Erythroblast (primary cell): Measurements from ENCODE around the gene HGFAC.
"Not testable (repeated sequence)": the region's sequence is repeated elsewhere in the genome, so short reads cannot be mapped to it uniquely, and the experiment has no call there.

Experiments used
- DNase-seq, 2 experiments: peaks; one replicate each; lab custom pipeline; 2025; lab: John Stamatoyannopoulos, UW
- GATA1 ChIP-seq: IDR thresholded peaks from 2 replicates; pipeline ENCODE4 v1.6.1; 2011; ENCODE audit warnings: low read depth, mild to moderate bottlenecking, control low read depth, low read length, moderate library complexity
- POLR2A ChIP-seq: IDR thresholded peaks from 2 replicates; pipeline ENCODE4 v1.6.1; 2011; ENCODE audit warnings: mild to moderate bottlenecking, low read length

Gene HGFAC

DNA sequence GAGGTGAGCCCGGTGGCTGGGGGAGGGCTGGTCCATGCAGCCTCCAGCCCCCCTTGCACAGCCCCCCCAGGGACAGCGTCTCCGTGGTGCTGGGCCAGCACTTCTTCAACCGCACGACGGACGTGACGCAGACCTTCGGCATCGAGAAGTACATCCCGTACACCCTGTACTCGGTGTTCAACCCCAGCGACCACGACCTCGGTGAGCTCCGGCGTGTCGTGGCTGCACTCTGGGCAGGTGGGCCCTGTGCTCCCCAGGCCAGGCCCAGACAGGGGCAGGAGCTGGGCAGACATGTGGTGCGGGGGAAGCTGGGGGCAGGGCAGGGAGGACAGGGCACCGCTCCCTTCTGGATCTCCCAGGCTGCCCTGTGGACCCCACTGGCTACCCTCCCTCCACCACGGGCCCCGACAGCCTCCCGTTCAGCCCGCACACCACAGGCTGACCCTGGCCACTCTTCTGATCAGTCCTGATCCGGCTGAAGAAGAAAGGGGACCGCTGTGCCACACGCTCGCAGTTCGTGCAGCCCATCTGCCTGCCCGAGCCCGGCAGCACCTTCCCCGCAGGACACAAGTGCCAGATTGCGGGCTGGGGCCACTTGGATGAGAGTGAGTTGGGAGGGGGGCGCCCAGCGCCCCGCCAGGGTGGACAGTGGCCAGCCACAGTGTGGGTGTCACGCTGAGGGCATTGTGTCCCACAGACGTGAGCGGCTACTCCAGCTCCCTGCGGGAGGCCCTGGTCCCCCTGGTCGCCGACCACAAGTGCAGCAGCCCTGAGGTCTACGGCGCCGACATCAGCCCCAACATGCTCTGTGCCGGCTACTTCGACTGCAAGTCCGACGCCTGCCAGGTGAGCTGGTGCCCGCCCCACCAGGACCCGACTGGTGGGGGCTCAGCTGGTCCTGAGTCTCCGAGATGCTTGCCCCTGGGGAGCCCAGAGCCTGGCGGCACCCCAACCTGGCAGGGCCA is 5.9 kb downstream of the HGFAC start:
- DNase-seq = no peak
- TF ChIP-seq POLR2A = no peak
- no peak for TF ChIP-seq GATA1

DNA sequence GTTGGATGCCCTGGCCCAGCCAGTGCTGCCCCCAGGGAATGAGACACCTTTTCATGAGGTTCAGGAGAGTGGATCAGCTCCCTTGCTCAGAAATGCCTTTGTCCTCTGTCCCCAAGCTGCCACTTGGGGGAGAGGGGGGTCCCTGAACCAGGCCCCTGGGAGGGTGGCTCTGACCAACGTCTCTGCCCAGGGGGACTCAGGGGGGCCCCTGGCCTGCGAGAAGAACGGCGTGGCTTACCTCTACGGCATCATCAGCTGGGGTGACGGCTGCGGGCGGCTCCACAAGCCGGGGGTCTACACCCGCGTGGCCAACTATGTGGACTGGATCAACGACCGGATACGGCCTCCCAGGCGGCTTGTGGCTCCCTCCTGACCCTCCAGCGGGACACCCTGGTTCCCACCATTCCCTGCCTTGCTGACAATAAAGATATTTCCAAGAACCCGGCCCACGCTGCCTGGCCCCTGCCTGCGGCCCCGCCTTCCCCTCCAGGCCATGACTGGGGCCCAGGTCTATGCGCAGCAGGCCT is 7.3 kb downstream of the HGFAC start:
- DNase-seq = no peak
- no peak for TF ChIP-seq POLR2A
- no peak for TF ChIP-seq GATA1

DNA sequence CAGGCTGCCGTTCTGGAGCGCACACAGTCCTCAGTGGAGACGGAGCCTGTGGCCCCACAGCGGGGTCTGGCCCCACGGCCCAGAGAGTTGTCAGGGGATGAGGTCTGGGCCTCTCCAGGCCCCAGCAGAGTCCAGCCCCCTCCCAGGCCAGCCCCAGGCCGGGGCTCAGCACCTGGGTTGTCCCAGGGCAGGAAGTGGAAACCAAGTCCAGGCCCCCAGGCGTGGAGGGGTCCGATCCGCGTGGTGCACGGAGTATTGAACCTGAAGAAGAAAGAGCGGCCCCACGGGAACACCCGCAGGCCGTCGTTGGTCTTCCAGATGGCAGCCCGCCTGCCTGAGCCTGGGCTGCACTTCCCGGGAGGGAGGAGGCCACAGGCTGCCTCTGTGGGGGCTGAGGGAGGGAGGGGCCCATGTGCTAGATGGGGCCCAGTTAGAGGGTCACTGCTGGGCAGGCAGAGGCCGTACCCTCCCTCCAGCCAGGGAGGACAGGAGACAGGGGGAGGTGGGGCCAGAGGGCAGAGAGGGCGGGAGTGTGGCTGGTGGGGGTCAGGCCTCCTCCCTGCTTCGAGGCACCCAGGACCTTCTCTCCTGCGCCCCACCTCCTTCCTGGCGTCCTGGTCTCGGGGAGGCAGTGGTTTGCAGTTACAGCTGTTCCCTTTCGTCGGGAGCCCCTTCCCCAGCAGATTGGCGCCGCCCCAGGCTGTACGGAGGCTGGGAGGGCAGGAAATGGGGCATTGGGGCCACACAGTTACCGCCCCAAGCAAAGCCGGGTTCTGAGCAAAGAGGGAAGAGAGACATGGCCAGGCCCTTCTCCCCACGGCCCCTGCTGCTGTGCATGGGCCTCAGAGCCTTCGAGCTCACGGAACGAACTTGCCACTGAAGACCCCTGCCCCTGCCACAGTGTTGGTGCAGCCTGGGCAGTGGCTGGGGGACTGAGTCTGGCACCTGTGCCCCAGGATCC is 8.1 kb downstream of the HGFAC start:
- no peak for TF ChIP-seq POLR2A
- TF ChIP-seq GATA1 = no peak
- DNase-seq = no peak

DNA sequence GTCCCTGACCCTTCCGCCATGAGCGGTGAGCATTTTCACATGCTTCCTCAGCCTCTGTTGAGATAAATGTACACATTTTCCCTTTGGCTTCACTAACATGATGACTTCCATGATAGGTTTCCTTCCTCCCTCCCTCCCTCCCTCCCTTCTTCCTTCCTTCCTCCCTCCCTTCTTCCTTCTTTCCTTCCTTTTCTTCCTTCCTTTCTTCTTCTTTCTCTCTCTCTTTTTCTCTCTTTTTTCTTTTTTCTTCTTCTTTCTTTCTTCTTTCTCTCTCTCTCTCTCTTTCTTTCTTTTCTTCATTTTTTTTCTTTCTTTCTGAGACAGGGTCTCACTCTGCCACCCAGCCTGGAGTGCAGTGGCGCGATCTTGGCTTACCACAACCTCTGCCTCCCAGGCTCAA is 8.9 kb downstream of the HGFAC start:
- no peak for TF ChIP-seq GATA1
- no peak for TF ChIP-seq POLR2A

DNA sequence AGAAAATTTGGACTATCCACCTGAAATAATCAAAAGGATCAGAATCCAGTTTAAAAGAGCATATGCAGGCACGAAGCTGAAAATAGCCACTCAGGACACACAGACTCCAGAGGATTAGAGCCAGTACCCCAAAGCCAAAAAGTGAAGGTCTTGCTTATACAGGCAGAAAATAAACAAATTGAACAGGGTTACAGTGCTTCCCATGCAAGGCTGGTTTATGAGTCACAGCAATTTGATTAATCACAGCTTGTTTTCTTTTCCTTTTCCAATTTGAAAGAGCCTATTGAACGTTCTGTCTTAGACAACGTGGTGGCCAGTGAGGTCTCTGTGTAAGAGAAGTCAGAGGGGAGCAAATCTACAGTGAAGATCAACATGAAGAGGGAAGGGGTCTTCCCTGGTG is 10.2 kb downstream of the HGFAC start:
- DNase-seq = no peak
- no peak for TF ChIP-seq GATA1
- no peak for TF ChIP-seq POLR2A

More for the DNA sequence above, 8.9 kb downstream of the HGFAC start:
- no peak for DNase-seq

DNA sequence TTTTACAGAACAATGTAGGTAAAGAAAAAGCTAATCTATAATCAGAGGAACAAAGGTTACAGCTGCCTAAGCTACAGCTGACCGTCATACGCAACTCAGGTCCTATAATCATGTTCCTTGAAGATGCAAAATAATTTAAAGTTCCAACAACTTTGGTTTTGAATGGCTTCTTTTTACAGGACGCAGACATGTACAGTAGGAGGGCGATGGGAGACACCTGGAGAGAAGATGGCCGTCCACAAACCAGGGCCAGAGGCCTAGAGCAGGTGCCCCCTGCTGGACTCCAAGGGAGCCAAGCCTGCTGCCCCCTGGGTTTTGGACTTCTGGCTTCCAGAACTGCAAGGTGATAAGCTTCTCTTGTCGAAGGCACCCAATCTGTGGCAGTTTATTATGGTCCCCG is 10.6 kb downstream of the HGFAC start:
- DNase-seq = peak in 1 of 2 experiments; percentile 11

DNA sequence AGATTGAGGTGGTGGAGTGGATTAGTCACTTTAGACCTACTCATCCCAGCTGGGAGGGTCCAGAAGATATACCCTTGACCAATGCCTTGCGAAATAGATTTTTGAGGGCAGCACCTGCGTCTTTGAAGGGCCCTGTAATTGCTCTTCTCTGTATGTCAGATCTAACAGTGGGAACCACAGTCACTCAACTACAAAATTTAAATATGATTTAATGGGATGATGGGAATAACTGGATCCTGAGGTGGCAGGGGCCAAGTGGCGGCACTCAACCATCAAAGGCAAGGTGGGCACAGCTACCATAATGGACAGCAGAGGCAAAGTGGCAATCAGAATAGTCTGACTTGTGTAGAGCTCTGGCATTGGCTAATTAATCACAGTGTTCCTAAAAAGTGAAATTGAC is 13.8 kb downstream of the HGFAC start:
- not testable (repeated sequence) for DNase-seq

More for the DNA sequence above, 10.6 kb downstream of the HGFAC start:
- TF ChIP-seq GATA1 = no peak
- no peak for TF ChIP-seq POLR2A

DNA sequence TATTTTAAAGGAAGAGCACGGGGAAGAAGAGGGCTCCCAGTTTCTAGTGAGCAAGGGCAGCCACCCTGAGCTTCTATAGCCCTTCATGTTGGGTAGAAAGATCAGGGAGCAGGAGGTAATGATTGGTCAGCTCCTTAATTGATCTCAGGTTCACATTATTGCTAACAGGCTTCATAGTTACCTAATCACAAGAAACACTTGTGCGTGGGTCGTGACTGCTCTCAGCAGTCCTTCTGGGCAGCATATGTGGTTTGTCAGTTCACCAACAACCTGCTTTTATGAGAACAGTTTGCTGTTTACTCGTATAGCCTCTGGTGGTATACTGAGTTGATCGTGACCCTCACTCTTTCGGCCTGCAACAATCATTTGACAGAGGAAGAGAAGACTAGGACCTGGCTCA is 16.6 kb downstream of the HGFAC start:
- no peak for DNase-seq
- TF ChIP-seq POLR2A = no peak
- TF ChIP-seq GATA1 = no peak

DNA sequence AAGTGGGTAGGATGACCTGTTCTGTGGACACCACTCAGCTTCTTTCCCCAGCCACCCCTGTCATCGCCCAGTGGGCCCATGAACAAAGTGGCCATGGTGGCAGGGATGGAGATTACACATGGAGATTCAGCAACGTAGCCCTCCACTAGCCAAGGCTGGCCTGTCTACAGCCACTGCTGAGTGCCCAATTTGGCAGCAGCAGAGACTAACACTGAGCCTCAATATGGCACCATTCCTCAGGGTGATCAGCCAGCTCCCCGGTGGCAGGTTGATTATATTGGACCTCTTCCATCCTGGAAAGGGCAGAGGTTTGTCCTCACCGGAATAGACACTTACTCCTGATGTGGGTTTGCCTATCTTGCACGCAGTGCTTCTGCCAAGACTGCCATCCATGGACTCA is 17.4 kb downstream of the HGFAC start:
- not testable (repeated sequence) for DNase-seq

DNA sequence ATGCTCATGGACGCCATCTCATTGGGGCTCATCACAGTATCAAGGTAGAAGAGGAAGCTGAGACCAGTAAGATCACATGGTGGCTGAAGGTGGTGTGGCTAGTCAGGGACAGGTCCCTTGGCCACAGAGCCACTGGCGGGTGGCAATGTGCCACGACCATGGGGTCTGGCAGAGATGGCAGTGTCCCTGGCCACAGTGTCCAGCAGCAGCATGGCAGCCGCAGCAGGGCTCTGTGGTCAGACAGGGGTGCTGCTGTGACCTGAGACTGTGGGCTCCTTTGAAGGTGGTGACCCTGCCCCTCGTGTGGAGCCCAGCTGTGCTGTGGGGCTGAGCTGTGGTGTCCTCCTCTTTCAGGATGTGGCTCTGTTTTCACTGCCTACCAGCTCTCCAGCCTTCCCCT is 19.2 kb downstream of the HGFAC start:
- DNase-seq = no peak
- TF ChIP-seq GATA1 = no peak
- no peak for TF ChIP-seq POLR2A

DNA sequence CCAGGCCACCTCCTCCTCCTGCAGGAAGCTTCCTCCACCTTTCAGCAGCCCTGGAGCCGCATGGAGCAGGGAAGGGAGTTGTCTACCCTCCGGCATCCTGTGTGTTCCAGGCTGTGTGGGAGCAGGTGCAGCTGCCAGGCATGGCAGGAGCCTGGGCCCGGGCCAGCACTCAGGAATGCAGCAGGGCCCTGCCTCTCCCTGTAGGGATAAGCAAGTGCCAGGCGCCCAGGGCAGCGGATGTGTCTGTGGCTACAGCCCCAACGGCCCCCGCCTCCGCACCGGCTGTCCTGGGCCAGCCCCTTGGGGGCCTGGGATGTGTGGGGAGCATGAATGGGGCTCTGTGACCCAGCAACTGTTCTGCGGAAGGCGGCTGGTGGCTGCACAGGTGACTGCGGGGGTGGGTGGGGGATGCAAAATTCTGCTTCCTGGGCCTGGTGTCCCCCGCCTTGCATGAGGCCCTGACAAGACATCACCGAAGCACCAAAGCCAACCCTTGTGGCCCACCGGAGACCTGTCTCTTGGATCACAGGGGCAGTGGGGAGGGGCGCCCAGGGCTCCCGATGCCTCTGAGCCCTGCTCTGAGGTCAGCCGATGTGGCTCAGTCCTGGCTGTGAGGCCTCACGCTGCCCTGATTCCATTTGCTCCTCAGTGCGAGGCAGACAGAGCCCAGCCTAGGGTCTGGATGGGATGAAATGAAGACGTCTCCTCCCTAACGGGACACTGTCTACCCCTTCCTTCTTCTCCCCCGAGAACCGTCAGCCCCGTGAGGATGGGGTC is 19.9 kb downstream of the HGFAC start:
- TF ChIP-seq POLR2A (no peak), GATA1 (no peak)
- no peak for DNase-seq

DNA sequence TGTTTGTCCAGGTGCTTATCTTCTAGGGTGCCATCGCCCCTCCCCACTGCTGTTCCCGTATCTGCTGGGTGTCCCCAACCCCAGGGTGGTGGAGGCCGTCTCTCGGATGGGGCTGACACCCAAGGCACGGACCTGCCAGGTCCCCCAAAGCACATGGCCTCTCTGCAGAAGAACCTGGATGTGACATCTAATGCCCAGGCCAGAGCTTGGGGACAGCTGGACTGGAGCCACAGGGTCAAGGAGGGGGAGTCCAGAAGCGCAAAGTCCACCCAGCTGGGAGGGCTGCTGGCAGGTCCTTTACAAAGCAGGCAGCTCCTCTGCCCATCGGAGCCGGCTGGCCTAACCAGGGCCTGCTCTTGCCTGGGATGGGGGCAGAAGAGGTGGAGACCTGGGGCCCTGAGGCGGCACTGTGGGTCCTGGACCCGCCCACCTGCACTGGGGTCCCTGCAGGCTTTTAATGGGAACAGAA is 20.6 kb downstream of the HGFAC start:
- TF ChIP-seq POLR2A (no peak), GATA1 (no peak)
- no peak for DNase-seq
